Prostate gland (tissue), 2 donors: ENCODE results near the gene MTHFR. TPM values are rescaled to one million over a fixed set of nuclear protein-coding genes. Genes with fewer than 3 reads are reported as not detected.

Experiments
- DNase-seq: peaks from one replicate; pipeline ENCODE4 v3.0.0-alpha.2; 2019; ENCODE audit warnings: low spot score
- H3K27ac ChIP-seq, 2 donors: fragments of 200-600 bp; sonication (generic); 2 replicates each; pipeline ENCODE4 v1.5.1; 2017 to 2019
- H3K27me3 ChIP-seq: fragments of 200-600 bp; sonication (generic); replicated peaks from 2 replicates; pipeline ENCODE4 v1.5.1; 2019; ENCODE audit not compliant: insufficient read depth
- H3K36me3 ChIP-seq, 2 donors: fragments of 200-600 bp; sonication (generic); 1 replicate in 1 of 2; 2 replicates in 1 of 2; pipeline versions ENCODE4 v1.5.1 to v1.8.1; 2017 to 2019
- H3K4me1 ChIP-seq: fragments of 200-600 bp; sonication (generic); replicated peaks from 2 replicates; pipeline ENCODE4 v1.5.1; 2019
- H3K4me3 ChIP-seq, 2 donors: fragments of 200-600 bp; sonication (generic); 2 replicates each; pipeline ENCODE4 v1.5.1; 2017 to 2019
- H3K9me3 ChIP-seq: fragments of 200-600 bp; sonication (generic); 2 replicates; pipeline ENCODE4 v1.5.1; 2017
- CTCF ChIP-seq, 4 experiments: fragments of 200-600 bp in 2 of 4; fragments of 450-650 bp in 2 of 4; sonication (generic) in 2 of 4; IDR thresholded peaks; 1 replicate in 3 of 4; 2 replicates in 1 of 4; pipeline ENCODE4 v1.5.1; 2016 to 2019; ENCODE audit warnings: antibody characterized with exemption in 4 of 4, mild to moderate bottlenecking in 2 of 4, moderate library complexity in 2 of 4
- POLR2A ChIP-seq: fragments of 450-650 bp; IDR thresholded peaks from one replicate; pipeline ENCODE4 v1.6.1; 2016; ENCODE audit warnings: antibody characterized with exemption, mild to moderate bottlenecking
- POLR2AphosphoS5 ChIP-seq: sonication (generic); formaldehyde crosslinking; IDR thresholded peaks from one replicate; pipeline ENCODE4 v1.6.1; 2017; ENCODE audit warnings: antibody characterized with exemption
- WGBS: methylation state at CpG from one replicate; pipeline ENCODE4 v1.1.5; 2018; 5-methylcytosine and 5-hydroxymethylcytosine counted together
- intact Hi-C: fragments of 100-400 bp; cut with DNase I; formaldehyde crosslinking; loops from one replicate; pipeline ENCODE4 v1.14.2; 2022
- total RNA-seq, 2 donors: library from RNA; depleted of rRNA; stranded (reverse); fragments of >200 nt; gene quantifications; one replicate each; pipeline ENCODE4 v1.1.0, GENCODE V29; 2016

Gene MTHFR
- total RNA-seq, 2 donors from 2014 or later, result 27.6 to 75.0 TPM

GRCh38 chr1:11841245-11842153, 35.7 kb upstream of the MTHFR start:
- Histone ChIP-seq H3K27ac (no peak overlapping the region), H3K27me3 (no peaks in the 10 kb centered on the region), H3K36me3 (peaks cover 12 to 36% of the 10 kb centered on the region in 2 donors), H3K4me3 (no peak overlapping the region), H3K4me1 (no peaks in the 10 kb centered on the region), H3K9me3 (no peaks in the 10 kb centered on the region)
- TF ChIP-seq POLR2AphosphoS5 (no peak), CTCF (IDR thresholded peaks at IDR 0.05) (no peak), POLR2A (no peak)
- intact Hi-C loops, result loop anchor here (5.0 kb wide), 1 partner anchor 126 kb away; no protein-coding TSS in a partner anchor
- DNase-seq, result no peak
- 72% methylated on average over 17 of the region's 17 CpGs for WGBS

GRCh38 chr1:11839727-11840705, 34.3 kb upstream of the MTHFR start:
- intact Hi-C loops, result loop anchor here (2.0 to 5.0 kb wide), 4 partner anchors 55 to 367 kb away; no protein-coding TSS in a partner anchor
- H3K36me3 ChIP-seq, result peaks cover 24 to 48% of the 10 kb centered on the region in 2 donors

GRCh38 chr1:11838349-11839272, 32.8 kb upstream of the MTHFR start:
- intact Hi-C loops, result loop anchor here (2.0 to 5.0 kb wide), 3 partner anchors 56 to 369 kb away; no protein-coding TSS in a partner anchor
- H3K4me1 ChIP-seq, result no peaks in the 10 kb centered on the region
- H3K9me3 ChIP-seq, result no peaks in the 10 kb centered on the region
- WGBS, result 63% methylated on average over 40 of the region's 40 CpGs
- peaks cover 24 to 58% of the 10 kb centered on the region in 2 donors for H3K36me3 ChIP-seq
- TF ChIP-seq POLR2A (no peak), POLR2AphosphoS5 (peak; percentile 35), CTCF (IDR thresholded peaks at IDR 0.05) (peak; percentile 83 to 96 (median 88))
- H3K4me3 ChIP-seq, result no peak overlapping the region
- H3K27ac ChIP-seq, result no peak overlapping the region
- no peaks in the 10 kb centered on the region for H3K27me3 ChIP-seq
- peak; percentile 56 for DNase-seq

More at GRCh38 chr1:11839727-11840705, 34.3 kb upstream of the MTHFR start:
- no peak for DNase-seq
- TF ChIP-seq POLR2AphosphoS5, result no peak
- no peak for TF ChIP-seq POLR2A
- TF ChIP-seq CTCF (IDR thresholded peaks at IDR 0.05), result no peak
- no peak overlapping the region for H3K4me3 ChIP-seq
- WGBS, result 87% methylated on average over 20 of the region's 20 CpGs
- no peaks in the 10 kb centered on the region for H3K9me3 ChIP-seq
- no peaks in the 10 kb centered on the region for H3K4me1 ChIP-seq
- H3K27me3 ChIP-seq, result no peaks in the 10 kb centered on the region
- no peak overlapping the region for H3K27ac ChIP-seq

- Histone ChIP-seq H3K27ac (no peak overlapping the region), H3K36me3 (peaks cover 24 to 63% of the 10 kb centered on the region in 2 donors), H3K4me3 (no peak overlapping the region), H3K27me3 (no peaks in the 10 kb centered on the region), H3K9me3 (no peaks in the 10 kb centered on the region), H3K4me1 (no peaks in the 10 kb centered on the region)
- 82% methylated on average over 11 of the region's 11 CpGs for WGBS
- no peak for DNase-seq
- intact Hi-C loops, result loop anchor here (2.0 to 5.0 kb wide), 3 partner anchors 57 to 369 kb away; no protein-coding TSS in a partner anchor
- TF ChIP-seq CTCF (IDR thresholded peaks at IDR 0.05), result no peak
- no peak for TF ChIP-seq POLR2A
- TF ChIP-seq POLR2AphosphoS5, result no peak
These were observed 32.1 kb upstream of the MTHFR start for GRCh38 chr1:11837767-11838348.
